IPS DF 6.9 (cell line): Measurements from ENCODE around the gene PCDHA3.
"Not testable (repeated sequence)": the region's sequence is repeated elsewhere in the genome, so short reads cannot be mapped to it uniquely, and the experiment has no call there.

Experiments
- DNase-seq: peaks from one replicate; pipeline ENCODE4 v3.0.0-alpha.2; 2013; ENCODE audit warnings: low read depth, low spot score
- H3K27ac ChIP-seq: one replicate; pipeline ENCODE4 v1.5.1; 2013; ENCODE audit warnings: low read length, control low read depth
- H3K27me3 ChIP-seq: 2 replicates; pipeline ENCODE4 v1.6.1; 2013; ENCODE audit warnings: mild to moderate bottlenecking, low read length; ENCODE audit not compliant: control insufficient read depth, insufficient read depth
- H3K36me3 ChIP-seq: 2 replicates; pipeline ENCODE4 v1.6.1; 2013; ENCODE audit warnings: low read length; ENCODE audit not compliant: control insufficient read depth, insufficient read depth
- H3K4me1 ChIP-seq: 2 replicates; pipeline ENCODE4 v1.6.1; 2013; ENCODE audit warnings: low read length; ENCODE audit not compliant: control insufficient read depth, insufficient read depth
- H3K4me3 ChIP-seq: 2 replicates; pipeline ENCODE4 v1.5.1; 2013; ENCODE audit warnings: mild to moderate bottlenecking, low read length
- H3K9me3 ChIP-seq: 2 replicates; pipeline ENCODE4 v1.6.1; 2013; ENCODE audit warnings: low read length, inconsistent platforms; ENCODE audit not compliant: control insufficient read depth, insufficient read depth
- WGBS: extraction: QIAGEN DNeasy Blood & Tissue Kit; methylation state at CpG from one replicate; pipeline ENCODE4 v1.1.7; 2013; ENCODE audit warnings: mixed read lengths, missing lambda C conversion rate; ENCODE audit not compliant: insufficient read length, insufficient coverage; 5-methylcytosine and 5-hydroxymethylcytosine counted together

The PCDHA3 gene

DNA sequence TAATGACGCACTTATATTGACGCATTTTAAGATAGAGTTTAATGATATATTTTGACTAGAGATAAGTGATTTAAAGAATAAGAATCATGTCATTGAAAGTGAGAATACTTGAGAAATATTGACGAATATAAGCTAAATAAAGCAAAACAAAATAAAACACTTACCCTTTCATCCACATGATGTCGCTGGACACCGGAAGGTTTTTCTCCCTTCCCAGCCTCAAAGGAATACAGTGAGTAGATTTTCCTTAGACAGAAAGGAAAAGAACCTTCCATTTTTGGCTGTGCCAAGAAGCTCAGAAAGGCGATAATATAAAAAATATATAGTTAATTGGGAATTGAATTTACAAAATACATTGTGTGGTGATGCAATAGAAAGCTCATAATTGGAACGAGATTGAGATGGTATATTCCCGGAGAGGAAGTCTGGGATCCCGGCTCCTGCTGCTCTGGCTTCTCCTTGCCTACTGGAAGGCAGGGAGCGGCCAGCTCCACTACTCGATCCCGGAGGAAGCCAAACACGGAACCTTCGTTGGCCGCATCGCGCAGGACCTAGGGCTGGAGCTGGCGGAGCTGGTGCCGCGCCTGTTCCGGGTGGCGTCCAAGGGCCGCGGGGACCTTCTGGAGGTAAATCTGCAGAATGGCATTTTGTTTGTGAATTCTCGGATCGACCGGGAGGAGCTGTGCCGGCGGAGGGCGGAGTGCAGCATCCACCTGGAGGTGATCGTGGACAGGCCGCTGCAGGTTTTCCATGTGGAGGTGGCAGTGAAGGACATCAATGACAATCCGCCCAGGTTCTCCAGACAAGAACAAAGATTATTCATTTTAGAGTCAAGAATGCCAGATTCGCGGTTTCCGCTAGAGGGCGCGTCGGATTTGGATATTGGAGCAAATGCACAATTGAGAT is 20.8 kb downstream of the PCDHA3 start, which contains the start of gene PCDHA5:
Gene PCDHA5 (plus strand): TSS at position 239 of the 906 bp plus-strand sequence.
- H3K4me1 ChIP-seq = no peaks in the 10 kb centered on the region
- WGBS = 100% methylated on average over 2 of the region's 39 CpGs
- H3K27me3 ChIP-seq = no peaks in the 10 kb centered on the region
- no peak within 1 kb of the TSS for H3K27ac ChIP-seq
- peak within 1 kb of the TSS; percentile 49; the same call in 1 of the 2 replicates for H3K4me3 ChIP-seq
- no peaks in the 10 kb centered on the region for H3K36me3 ChIP-seq
- DNase-seq = no peak
- no peaks in the 10 kb centered on the region for H3K9me3 ChIP-seq

DNA sequence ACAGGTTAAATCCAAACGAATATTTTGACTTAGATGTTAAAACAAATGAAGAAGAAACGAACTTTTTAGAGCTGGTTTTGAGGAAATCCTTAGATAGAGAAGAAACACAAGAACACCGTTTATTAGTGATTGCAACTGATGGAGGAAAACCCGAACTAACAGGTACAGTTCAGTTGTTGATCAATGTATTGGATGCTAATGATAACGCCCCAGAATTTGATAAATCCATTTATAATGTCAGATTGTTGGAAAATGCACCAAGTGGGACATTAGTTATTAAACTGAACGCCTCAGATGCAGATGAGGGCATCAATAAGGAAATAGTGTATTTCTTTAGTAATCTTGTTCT is 21.4 kb downstream of the PCDHA3 start:
- Histone ChIP-seq H3K4me3 (no peak overlapping the region), H3K27ac (no peak overlapping the region), H3K4me1 (no peaks in the 10 kb centered on the region), H3K27me3 (no peaks in the 10 kb centered on the region), H3K36me3 (no peaks in the 10 kb centered on the region), H3K9me3 (no peaks in the 10 kb centered on the region)
- WGBS = no CpG with 5 or more reads among the region's 6 CpGs
- no peak for DNase-seq

- not testable (repeated sequence) for H3K36me3 ChIP-seq, H3K27ac ChIP-seq, H3K27me3 ChIP-seq, H3K4me3 ChIP-seq, DNase-seq, H3K9me3 ChIP-seq, H3K4me1 ChIP-seq
- no CpG with 5 or more reads among the region's 48 CpGs for WGBS
These were observed 22.1 kb downstream of the PCDHA3 start for GRCh38 chr5:140822969-140823368.

DNA sequence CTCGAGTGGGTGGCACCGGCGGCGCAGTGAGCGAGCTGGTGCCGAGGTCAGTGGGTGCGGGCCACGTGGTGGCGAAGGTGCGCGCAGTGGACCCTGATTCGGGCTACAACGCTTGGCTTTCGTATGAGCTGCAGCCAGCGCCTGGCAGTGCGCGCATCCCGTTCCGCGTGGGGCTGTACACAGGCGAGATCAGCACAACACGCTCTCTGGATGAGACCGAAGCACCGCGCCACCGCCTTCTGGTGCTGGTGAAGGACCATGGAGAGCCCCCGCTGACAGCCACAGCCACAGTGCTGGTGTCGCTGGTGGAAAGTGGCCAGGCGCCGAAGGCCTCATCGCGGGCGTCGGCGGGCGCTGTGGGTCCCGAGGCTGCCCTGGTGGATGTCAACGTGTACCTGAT is 22.6 kb downstream of the PCDHA3 start:
- H3K4me1 ChIP-seq = no peaks in the 10 kb centered on the region
- no peak overlapping the region for H3K4me3 ChIP-seq
- H3K27ac ChIP-seq = no peak overlapping the region
- WGBS = no CpG with 5 or more reads among the region's 38 CpGs
- H3K36me3 ChIP-seq = no peaks in the 10 kb centered on the region
- no peak for DNase-seq
- H3K27me3 ChIP-seq = no peaks in the 10 kb centered on the region
- H3K9me3 ChIP-seq = no peaks in the 10 kb centered on the region

DNA sequence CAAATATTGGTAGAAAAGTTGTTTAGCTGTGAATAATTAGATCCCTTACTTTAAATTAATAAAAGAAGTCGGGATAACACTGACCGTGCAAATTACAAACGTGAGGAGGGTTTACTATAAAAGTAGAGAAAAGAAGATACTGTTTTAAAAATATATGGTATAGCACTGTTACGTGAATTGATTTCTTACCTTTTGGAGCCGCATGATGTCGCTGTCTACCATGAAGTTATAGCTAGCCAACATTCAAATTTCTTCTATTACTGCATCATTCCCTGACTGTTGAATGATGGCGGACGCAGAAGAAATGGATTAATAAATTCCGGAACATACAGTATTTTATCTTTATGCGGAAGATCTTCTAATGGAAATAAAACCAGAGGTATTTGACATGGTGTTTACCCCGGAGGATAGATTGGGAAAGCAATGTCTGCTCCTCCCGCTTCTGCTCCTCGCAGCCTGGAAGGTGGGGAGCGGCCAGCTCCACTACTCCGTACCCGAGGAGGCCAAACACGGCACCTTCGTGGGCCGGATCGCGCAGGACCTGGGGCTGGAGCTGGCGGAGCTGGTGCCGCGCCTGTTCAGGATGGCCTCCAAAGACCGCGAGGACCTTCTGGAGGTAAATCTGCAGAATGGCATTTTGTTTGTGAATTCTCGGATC is 27.0 kb downstream of the PCDHA3 start, which contains the start of gene PCDHA6:
Gene PCDHA6 (plus strand): TSS at position 257 of the 658 bp plus-strand sequence. CDS start 132 bp downstream, at position 389.
- no peak for DNase-seq
- no peaks in the 10 kb centered on the region for H3K4me1 ChIP-seq
- no peaks in the 10 kb centered on the region for H3K36me3 ChIP-seq
- H3K4me3 ChIP-seq = no peak within 1 kb of the TSS
- H3K27ac ChIP-seq = no peak within 1 kb of the TSS
- WGBS = no CpG with 5 or more reads among the region's 27 CpGs
- H3K9me3 ChIP-seq = no peaks in the 10 kb centered on the region
- H3K27me3 ChIP-seq = no peaks in the 10 kb centered on the region

GRCh38 chr5:140828362-140828737 is 27.5 kb downstream of the PCDHA3 start:
- Histone ChIP-seq H3K27ac (no peak overlapping the region), H3K36me3 (no peaks in the 10 kb centered on the region), H3K27me3 (no peaks in the 10 kb centered on the region), H3K4me1 (no peaks in the 10 kb centered on the region), H3K9me3 (no peaks in the 10 kb centered on the region), H3K4me3 (no peak overlapping the region)
- DNase-seq = no peak
- no CpG with 5 or more reads among the region's 18 CpGs for WGBS

GRCh38 chr5:140829511-140830501 is 28.9 kb downstream of the PCDHA3 start:
- H3K4me3 ChIP-seq, H3K27me3 ChIP-seq, DNase-seq, H3K36me3 ChIP-seq, H3K4me1 ChIP-seq, H3K9me3 ChIP-seq, H3K27ac ChIP-seq: not testable (repeated sequence)
- no CpG with 5 or more reads among the region's 106 CpGs for WGBS

DNA sequence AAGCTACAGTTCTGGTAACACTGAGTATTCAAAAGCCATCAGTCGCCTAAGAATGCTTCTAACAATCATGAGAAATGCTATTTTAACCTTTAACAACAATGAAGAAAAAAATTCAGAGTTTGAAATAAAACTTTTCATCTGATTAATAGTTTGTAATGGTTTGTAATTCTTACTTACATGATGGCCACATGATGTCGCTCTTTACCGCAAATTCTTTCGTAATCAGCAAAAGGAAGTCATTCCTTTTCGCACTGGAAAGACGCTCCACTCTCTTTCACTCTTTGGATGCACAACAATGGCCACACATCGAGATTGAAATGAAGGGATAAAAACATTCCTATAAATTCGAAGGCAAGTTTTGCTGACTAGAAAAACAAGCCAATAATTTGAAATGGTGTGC is 33.1 kb downstream of the PCDHA3 start, which contains the start of gene PCDHA7:
Gene PCDHA7 (plus strand): TSS at position 277 of the 400 bp plus-strand sequence. CDS start 115 bp downstream, at position 392.
- Histone ChIP-seq H3K27me3 (no peaks in the 10 kb centered on the region), H3K4me1 (no peaks in the 10 kb centered on the region), H3K36me3 (no peaks in the 10 kb centered on the region), H3K4me3 (no peak within 1 kb of the TSS), H3K9me3 (no peaks in the 10 kb centered on the region), H3K27ac (no peak within 1 kb of the TSS)
- no peak for DNase-seq
- no CpG with 5 or more reads among the region's 8 CpGs for WGBS

DNA sequence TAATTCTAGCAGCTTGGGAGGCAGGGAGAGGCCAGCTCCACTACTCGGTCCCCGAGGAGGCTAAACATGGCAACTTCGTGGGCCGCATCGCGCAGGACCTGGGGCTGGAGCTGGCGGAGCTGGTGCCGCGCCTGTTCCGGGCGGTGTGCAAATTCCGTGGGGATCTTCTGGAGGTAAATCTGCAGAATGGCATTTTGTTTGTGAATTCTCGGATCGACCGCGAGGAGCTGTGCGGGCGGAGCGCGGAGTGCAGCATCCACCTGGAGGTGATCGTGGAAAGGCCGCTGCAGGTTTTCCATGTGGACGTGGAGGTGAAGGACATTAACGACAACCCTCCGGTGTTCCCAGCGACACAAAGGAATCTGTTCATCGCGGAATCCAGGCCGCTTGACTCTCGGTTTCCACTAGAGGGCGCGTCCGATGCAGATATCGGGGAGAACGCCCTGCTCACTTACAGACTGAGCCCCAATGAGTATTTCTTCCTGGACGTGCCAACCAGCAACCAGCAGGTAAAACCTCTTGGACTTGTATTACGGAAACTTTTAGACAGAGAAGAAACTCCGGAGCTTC is 33.7 kb downstream of the PCDHA3 start:
- not testable (repeated sequence) for H3K27ac ChIP-seq, H3K4me3 ChIP-seq, H3K4me1 ChIP-seq, H3K9me3 ChIP-seq, DNase-seq, H3K27me3 ChIP-seq, H3K36me3 ChIP-seq
- no CpG with 5 or more reads among the region's 38 CpGs for WGBS
